IgD-negative memory B cell (primary cell): ENCODE measurements around the gene INVS. TPM values are rescaled to one million over a fixed set of nuclear protein-coding genes. Genes with fewer than 3 reads are reported as not detected.
"Not testable (repeated sequence)": the region's sequence is repeated elsewhere in the genome, so short reads cannot be mapped to it uniquely, and the experiment has no call there.

ENCODE experiments used
- H3K27ac Mint-ChIP-seq, 3 donors: one replicate each; pipeline ENCODE4 v1.8.0; 2020 to 2022; ENCODE audit warnings: mild to moderate bottlenecking in 3 of 3, mixed read lengths in 3 of 3, moderate library complexity in 1 of 3
- H3K27me3 Mint-ChIP-seq: one replicate; pipeline ENCODE4 v1.8.0; 2021; ENCODE audit warnings: mixed read lengths
- H3K36me3 Mint-ChIP-seq: one replicate; pipeline ENCODE4 v1.8.0; 2020; ENCODE audit warnings: mild to moderate bottlenecking, mixed read lengths
- H3K4me1 Mint-ChIP-seq, 3 donors: one replicate each; pipeline ENCODE4 v1.8.0; 2020 to 2022; ENCODE audit warnings: mixed read lengths in 3 of 3, mild to moderate bottlenecking in 1 of 3
- H3K4me3 Mint-ChIP-seq, 4 donors: one replicate each; pipeline ENCODE4 v1.8.0; 2020 to 2022; ENCODE audit warnings: mild to moderate bottlenecking in 4 of 4, mixed read lengths in 4 of 4, moderate library complexity in 3 of 4
- H3K9me3 Mint-ChIP-seq, 3 donors: one replicate each; pipeline ENCODE4 v1.8.0; 2020 to 2021; ENCODE audit warnings: mixed read lengths in 3 of 3, mild to moderate bottlenecking in 1 of 3
- polyA plus RNA-seq: library from polyadenylated mRNA; unstranded; fragments of 300-500 nt; fragmentation: Illumina TruSeq; gene quantifications from one replicate; pipeline ENCODE4 v1.2.3, GENCODE V29; 2021

INVS gene
- 12.7 TPM for polyA plus RNA-seq

GRCh38 chr9:100098887-100099721 is at the start of gene INVS, which contains the start of gene ERP44:
TSS of gene INVS (plus strand) at chr9:100099243. CDS start at chr9:100104522, 5,279 bp downstream.
TSS of gene ERP44 (minus strand) at chr9:100099000. CDS start at chr9:100098840, 160 bp downstream.
- Mint-ChIP-seq H3K4me1 (peaks cover 27 to 30% (median 29%) of the 10 kb centered on the region in 3 donors), H3K9me3 (no peaks in the 10 kb centered on the region), H3K27me3 (no peaks in the 10 kb centered on the region), H3K36me3 (no peaks in the 10 kb centered on the region), H3K4me3 (peak within 1 kb of the TSS; percentile 98 to 100 (median 100)), H3K27ac (peak within 1 kb of the TSS; percentile 92 to 99 (median 97))

GRCh38 chr9:100049551-100049950 is 49.5 kb upstream of the INVS start:
- Mint-ChIP-seq H3K27me3 (no peaks in the 10 kb centered on the region), H3K4me3 (no peak overlapping the region), H3K9me3 (no peaks in the 10 kb centered on the region), H3K36me3 (peaks cover 13% of the 10 kb centered on the region), H3K27ac (no peak overlapping the region), H3K4me1 (peaks cover 11 to 27% (median 16%) of the 10 kb centered on the region in 3 donors)

- no peak overlapping the region for H3K27ac Mint-ChIP-seq
- H3K36me3 Mint-ChIP-seq, result peaks cover 12% of the 10 kb centered on the region
- H3K4me3 Mint-ChIP-seq, result no peak overlapping the region
- no peaks in the 10 kb centered on the region for H3K27me3 Mint-ChIP-seq
- peaks cover 9 to 28% (median 14%) of the 10 kb centered on the region in 3 donors for H3K4me1 Mint-ChIP-seq
- H3K9me3 Mint-ChIP-seq, result no peaks in the 10 kb centered on the region
These were observed 46.7 kb upstream of the INVS start for GRCh38 chr9:100052375-100052774.

- no peaks in the 10 kb centered on the region for H3K27me3 Mint-ChIP-seq
- H3K27ac Mint-ChIP-seq, result no peak overlapping the region
- no peak overlapping the region for H3K4me3 Mint-ChIP-seq
- peaks cover 7% of the 10 kb centered on the region for H3K36me3 Mint-ChIP-seq
- peaks cover 28 to 44% (median 28%) of the 10 kb centered on the region in 3 donors for H3K4me1 Mint-ChIP-seq
- no peaks in the 10 kb centered on the region for H3K9me3 Mint-ChIP-seq
These were observed 42.5 kb upstream of the INVS start for GRCh38 chr9:100056561-100056960.

- H3K4me1 Mint-ChIP-seq, result peaks cover 24 to 40% (median 24%) of the 10 kb centered on the region in 3 donors
- peaks cover 7% of the 10 kb centered on the region for H3K36me3 Mint-ChIP-seq
- H3K4me3 Mint-ChIP-seq, result no peak overlapping the region
- H3K27ac Mint-ChIP-seq, result no peak overlapping the region
- no peaks in the 10 kb centered on the region for H3K9me3 Mint-ChIP-seq
- H3K27me3 Mint-ChIP-seq, result no peaks in the 10 kb centered on the region
These were observed 41.4 kb upstream of the INVS start for GRCh38 chr9:100057624-100058023.

- Mint-ChIP-seq H3K4me1 (peaks cover 29 to 42% (median 31%) of the 10 kb centered on the region in 3 donors), H3K27ac (peak overlapping the region; percentile 0 to 80 (median 5)), H3K9me3 (no peaks in the 10 kb centered on the region), H3K27me3 (no peaks in the 10 kb centered on the region), H3K36me3 (peaks cover 7% of the 10 kb centered on the region), H3K4me3 (peak overlapping the region; percentile 2 to 82 (median 54))
These were observed 40.1 kb upstream of the INVS start for GRCh38 chr9:100058699-100059579.

GRCh38 chr9:100062683-100063082 is 36.4 kb upstream of the INVS start:
- H3K27me3 Mint-ChIP-seq, H3K4me3 Mint-ChIP-seq, H3K9me3 Mint-ChIP-seq, H3K27ac Mint-ChIP-seq, H3K36me3 Mint-ChIP-seq: not testable (repeated sequence)
- peaks cover 33 to 46% (median 40%) of the 10 kb centered on the region in 3 donors for H3K4me1 Mint-ChIP-seq

GRCh38 chr9:100063185-100063584 is 35.9 kb upstream of the INVS start:
- Mint-ChIP-seq H3K27me3 (no peaks in the 10 kb centered on the region), H3K4me1 (peaks cover 30 to 45% (median 39%) of the 10 kb centered on the region in 3 donors)

GRCh38 chr9:100064872-100065581 is 34.0 kb upstream of the INVS start:
- peaks cover 4% of the 10 kb centered on the region for H3K36me3 Mint-ChIP-seq
- no peaks in the 10 kb centered on the region for H3K9me3 Mint-ChIP-seq
- no peak overlapping the region for H3K4me3 Mint-ChIP-seq
- H3K27me3 Mint-ChIP-seq, result no peaks in the 10 kb centered on the region
- no peak overlapping the region for H3K27ac Mint-ChIP-seq
- H3K4me1 Mint-ChIP-seq, result peaks cover 16 to 31% (median 24%) of the 10 kb centered on the region in 3 donors

More at GRCh38 chr9:100063185-100063584, 35.9 kb upstream of the INVS start:
- Mint-ChIP-seq H3K4me3 (no peak overlapping the region), H3K9me3 (no peaks in the 10 kb centered on the region), H3K36me3 (peaks cover 5% of the 10 kb centered on the region), H3K27ac (peak overlapping the region in 1 of 3 donors; percentile 14)

GRCh38 chr9:100066539-100066938 is 32.5 kb upstream of the INVS start:
- H3K27me3 Mint-ChIP-seq, result no peaks in the 10 kb centered on the region
- H3K36me3 Mint-ChIP-seq, result peaks cover 1% of the 10 kb centered on the region
- peak overlapping the region in 1 of 3 donors; percentile 73 for H3K27ac Mint-ChIP-seq
- H3K4me3 Mint-ChIP-seq, result peak overlapping the region in 1 of 4 donors; percentile 35
- H3K9me3 Mint-ChIP-seq, result no peaks in the 10 kb centered on the region
- H3K4me1 Mint-ChIP-seq, result peaks cover 19 to 31% (median 26%) of the 10 kb centered on the region in 3 donors

GRCh38 chr9:100067990-100068389 is 31.1 kb upstream of the INVS start:
- H3K27me3 Mint-ChIP-seq, H3K36me3 Mint-ChIP-seq, H3K27ac Mint-ChIP-seq, H3K4me3 Mint-ChIP-seq, H3K9me3 Mint-ChIP-seq: not testable (repeated sequence)
- H3K4me1 Mint-ChIP-seq, result peaks cover 19 to 37% (median 28%) of the 10 kb centered on the region in 3 donors

GRCh38 chr9:100069068-100069467 is 30.0 kb upstream of the INVS start:
- H3K36me3 Mint-ChIP-seq, result not testable (repeated sequence)

GRCh38 chr9:100070104-100071041 is 28.7 kb upstream of the INVS start:
- no peaks in the 10 kb centered on the region for H3K27me3 Mint-ChIP-seq
- no peaks in the 10 kb centered on the region for H3K9me3 Mint-ChIP-seq
- H3K36me3 Mint-ChIP-seq, result peaks cover 3% of the 10 kb centered on the region
- H3K4me1 Mint-ChIP-seq, result peaks cover 17 to 31% (median 26%) of the 10 kb centered on the region in 3 donors
- no peak overlapping the region for H3K4me3 Mint-ChIP-seq
- no peak overlapping the region for H3K27ac Mint-ChIP-seq

More at GRCh38 chr9:100069068-100069467, 30.0 kb upstream of the INVS start:
- not testable (repeated sequence) for H3K9me3 Mint-ChIP-seq, H3K27ac Mint-ChIP-seq, H3K27me3 Mint-ChIP-seq
- H3K4me1 Mint-ChIP-seq, result peaks cover 17 to 34% (median 26%) of the 10 kb centered on the region in 3 donors
- peak overlapping the region in 1 of 4 donors; percentile 66 for H3K4me3 Mint-ChIP-seq
